ENCODE data around the gene FAAP20. TPM values are rescaled to one million over a fixed set of nuclear protein-coding genes. Genes with fewer than 3 reads are reported as not detected.

The FAAP20 gene
- polyA plus RNA-seq, 1 donor from 2014 or later: 45.3 TPM

DNA sequence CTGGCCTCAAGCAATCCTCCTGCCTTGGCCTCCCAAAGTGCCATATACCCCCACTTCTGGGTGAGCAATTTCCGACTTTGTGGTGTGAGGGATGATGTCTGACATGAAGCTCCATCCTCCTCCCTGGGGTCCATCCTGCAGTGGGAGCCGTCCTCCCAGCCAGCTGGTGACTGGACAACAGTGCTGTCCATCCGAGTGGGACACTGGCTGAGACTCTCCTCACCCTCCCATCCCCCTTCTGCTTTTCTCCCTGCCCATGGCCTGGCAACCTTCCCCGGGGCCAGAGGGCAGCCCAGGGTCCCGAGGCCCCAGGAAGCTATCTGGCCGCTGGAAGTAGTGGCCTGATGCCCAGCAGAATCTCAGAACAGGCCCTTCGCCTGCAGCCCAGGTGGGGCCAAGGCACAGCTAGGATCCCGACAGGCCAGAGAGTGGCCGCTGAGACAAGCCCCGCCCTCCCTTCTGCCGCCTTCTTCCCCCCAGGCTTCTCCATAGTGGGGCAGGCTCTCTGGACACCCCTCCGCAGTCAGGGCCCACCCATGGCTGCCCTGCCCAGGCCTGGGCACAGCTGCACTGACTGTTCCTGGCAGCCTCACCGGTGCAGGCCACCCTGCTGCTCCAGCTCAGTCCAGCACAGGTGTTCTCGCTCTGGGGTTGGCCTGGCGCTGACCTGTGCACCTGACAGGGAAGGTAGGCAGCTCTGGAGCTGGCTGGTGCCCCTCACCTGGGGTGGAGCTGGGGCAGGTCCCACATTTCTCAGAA is 8.4 kb upstream of the FAAP20 start:
- H3K4me2 ChIP-seq (ENCODE audit: low read length): no peak overlapping the region
- no peaks in the 10 kb centered on the region for H3K9me3 ChIP-seq (ENCODE audit: low read length)
- H3K4me3 ChIP-seq (ENCODE audit: low read length): no peak overlapping the region
- no peaks in the 10 kb centered on the region for H3K36me3 ChIP-seq (ENCODE audit: insufficient read depth, low read length)
- H2AFZ ChIP-seq (ENCODE audit: low read depth, low read length): no peak overlapping the region
- H3K27ac ChIP-seq (ENCODE audit: low read length): no peak overlapping the region
- TF ChIP-seq EZH2 (IDR thresholded peaks at IDR 0.05; ENCODE audit: borderline replicate concordance, insufficient read depth, low read length, poor library complexity, severe bottlenecking) (no peak), MXI1 (conservative IDR thresholded peaks at IDR 0.05; ENCODE audit: poor library complexity, severe bottlenecking) (no peak), TAF1 (IDR thresholded peaks at IDR 0.05; ENCODE audit: low read depth) (no peak), RAD21 (conservative IDR thresholded peaks at IDR 0.05) (no peak), REST (IDR thresholded peaks at IDR 0.05; ENCODE audit: borderline replicate concordance) (no peak), EP300 (conservative IDR thresholded peaks at IDR 0.05; ENCODE audit: poor library complexity, severe bottlenecking) (no peak), SMC3 (conservative IDR thresholded peaks at IDR 0.05; ENCODE audit: poor library complexity) (no peak), POLR2AphosphoS5 (IDR thresholded peaks at IDR 0.05) (no peak)
- TF ChIP-seq, protein P1, sequence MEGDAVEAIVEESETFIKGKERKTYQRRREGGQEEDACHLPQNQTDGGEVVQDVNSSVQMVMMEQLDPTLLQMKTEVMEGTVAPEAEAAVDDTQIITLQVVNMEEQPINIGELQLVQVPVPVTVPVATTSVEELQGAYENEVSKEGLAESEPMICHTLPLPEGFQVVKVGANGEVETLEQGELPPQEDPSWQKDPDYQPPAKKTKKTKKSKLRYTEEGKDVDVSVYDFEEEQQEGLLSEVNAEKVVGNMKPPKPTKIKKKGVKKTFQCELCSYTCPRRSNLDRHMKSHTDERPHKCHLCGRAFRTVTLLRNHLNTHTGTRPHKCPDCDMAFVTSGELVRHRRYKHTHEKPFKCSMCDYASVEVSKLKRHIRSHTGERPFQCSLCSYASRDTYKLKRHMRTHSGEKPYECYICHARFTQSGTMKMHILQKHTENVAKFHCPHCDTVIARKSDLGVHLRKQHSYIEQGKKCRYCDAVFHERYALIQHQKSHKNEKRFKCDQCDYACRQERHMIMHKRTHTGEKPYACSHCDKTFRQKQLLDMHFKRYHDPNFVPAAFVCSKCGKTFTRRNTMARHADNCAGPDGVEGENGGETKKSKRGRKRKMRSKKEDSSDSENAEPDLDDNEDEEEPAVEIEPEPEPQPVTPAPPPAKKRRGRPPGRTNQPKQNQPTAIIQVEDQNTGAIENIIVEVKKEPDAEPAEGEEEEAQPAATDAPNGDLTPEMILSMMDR (IDR thresholded peaks at IDR 0.05; ENCODE audit: poor library complexity, severe bottlenecking): no peak
- H3F3A ChIP-seq (ENCODE audit: insufficient read depth, low read length, poor library complexity, severe bottlenecking): no peaks in the 10 kb centered on the region
- no peak overlapping the region for H3K9ac ChIP-seq (ENCODE audit: low read length)
- no peaks in the 10 kb centered on the region for H4K20me1 ChIP-seq (ENCODE audit: insufficient read depth)
- no peaks in the 10 kb centered on the region for H3K9me2 ChIP-seq (ENCODE audit: insufficient read depth, low read length)
- H3K79me2 ChIP-seq (replicated peaks; ENCODE audit: insufficient read depth, low read length): no peaks in the 10 kb centered on the region
- no peaks in the 10 kb centered on the region for H3K27me3 ChIP-seq (ENCODE audit: insufficient read depth, low read depth, low read length)

DNA sequence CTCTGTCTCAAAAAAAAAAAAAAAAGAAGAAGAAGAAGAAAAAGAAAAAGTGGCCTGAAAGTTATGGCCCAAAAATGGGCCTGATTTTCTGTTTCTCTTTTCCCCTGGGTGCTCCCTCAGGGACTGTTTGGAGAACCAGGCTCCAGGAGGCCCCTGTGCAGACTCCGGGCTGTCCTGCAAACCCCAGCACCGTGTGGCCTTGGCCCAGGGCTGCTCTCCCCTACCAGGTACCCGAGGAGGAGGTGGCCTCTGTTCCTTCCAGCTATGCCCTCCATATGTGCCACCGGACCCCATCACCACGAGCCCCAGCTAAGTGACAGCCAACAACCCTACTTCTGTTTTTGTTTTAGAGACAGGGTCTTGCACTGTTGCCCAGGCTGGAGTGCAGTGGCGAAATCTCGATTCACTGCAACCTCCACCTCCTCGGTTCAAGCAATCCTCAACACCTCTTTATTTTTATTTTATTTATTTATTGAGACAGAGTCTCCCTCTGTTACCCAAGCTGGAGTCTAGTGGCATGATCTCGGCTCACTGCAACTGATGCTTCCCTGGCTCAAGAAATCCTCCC is 7.5 kb upstream of the FAAP20 start:
- no peaks in the 10 kb centered on the region for H3K9me2 ChIP-seq (ENCODE audit: insufficient read depth, low read length)
- no peak overlapping the region for H2AFZ ChIP-seq (ENCODE audit: low read depth, low read length)
- H3K27ac ChIP-seq (ENCODE audit: low read length): no peak overlapping the region
- H3K9ac ChIP-seq (ENCODE audit: low read length): no peak overlapping the region
- H3K79me2 ChIP-seq (replicated peaks; ENCODE audit: insufficient read depth, low read length): no peaks in the 10 kb centered on the region
- no peaks in the 10 kb centered on the region for H4K20me1 ChIP-seq (ENCODE audit: insufficient read depth)
- H3K9me3 ChIP-seq (ENCODE audit: low read length): no peaks in the 10 kb centered on the region
- H3K36me3 ChIP-seq (ENCODE audit: insufficient read depth, low read length): no peaks in the 10 kb centered on the region
- H3K4me2 ChIP-seq (ENCODE audit: low read length): no peak overlapping the region
- no peaks in the 10 kb centered on the region for H3K27me3 ChIP-seq (ENCODE audit: insufficient read depth, low read depth, low read length)
- no peaks in the 10 kb centered on the region for H3F3A ChIP-seq (ENCODE audit: insufficient read depth, low read length, poor library complexity, severe bottlenecking)
- TF ChIP-seq, protein P1 (IDR thresholded peaks at IDR 0.05; ENCODE audit: poor library complexity, severe bottlenecking): no peak
- TF ChIP-seq SMC3 (conservative IDR thresholded peaks at IDR 0.05; ENCODE audit: poor library complexity): no peak
- TF ChIP-seq EZH2 (IDR thresholded peaks at IDR 0.05; ENCODE audit: borderline replicate concordance, insufficient read depth, low read length, poor library complexity, severe bottlenecking): no peak
- no peak for TF ChIP-seq MXI1 (conservative IDR thresholded peaks at IDR 0.05; ENCODE audit: poor library complexity, severe bottlenecking)
- TF ChIP-seq REST (IDR thresholded peaks at IDR 0.05; ENCODE audit: borderline replicate concordance): no peak
- TF ChIP-seq RAD21 (conservative IDR thresholded peaks at IDR 0.05): no peak
- no peak for TF ChIP-seq TAF1 (IDR thresholded peaks at IDR 0.05; ENCODE audit: low read depth)
- no peak for TF ChIP-seq EP300 (conservative IDR thresholded peaks at IDR 0.05; ENCODE audit: poor library complexity, severe bottlenecking)
- TF ChIP-seq POLR2AphosphoS5 (IDR thresholded peaks at IDR 0.05): no peak
- H3K4me3 ChIP-seq (ENCODE audit: low read length): no peak overlapping the region
